ENCODE results near the gene ATXN2.
"Not testable (repeated sequence)": the region's sequence is repeated elsewhere in the genome, so short reads cannot be mapped to it uniquely, and the experiment has no call there.

ATXN2 gene

DNA sequence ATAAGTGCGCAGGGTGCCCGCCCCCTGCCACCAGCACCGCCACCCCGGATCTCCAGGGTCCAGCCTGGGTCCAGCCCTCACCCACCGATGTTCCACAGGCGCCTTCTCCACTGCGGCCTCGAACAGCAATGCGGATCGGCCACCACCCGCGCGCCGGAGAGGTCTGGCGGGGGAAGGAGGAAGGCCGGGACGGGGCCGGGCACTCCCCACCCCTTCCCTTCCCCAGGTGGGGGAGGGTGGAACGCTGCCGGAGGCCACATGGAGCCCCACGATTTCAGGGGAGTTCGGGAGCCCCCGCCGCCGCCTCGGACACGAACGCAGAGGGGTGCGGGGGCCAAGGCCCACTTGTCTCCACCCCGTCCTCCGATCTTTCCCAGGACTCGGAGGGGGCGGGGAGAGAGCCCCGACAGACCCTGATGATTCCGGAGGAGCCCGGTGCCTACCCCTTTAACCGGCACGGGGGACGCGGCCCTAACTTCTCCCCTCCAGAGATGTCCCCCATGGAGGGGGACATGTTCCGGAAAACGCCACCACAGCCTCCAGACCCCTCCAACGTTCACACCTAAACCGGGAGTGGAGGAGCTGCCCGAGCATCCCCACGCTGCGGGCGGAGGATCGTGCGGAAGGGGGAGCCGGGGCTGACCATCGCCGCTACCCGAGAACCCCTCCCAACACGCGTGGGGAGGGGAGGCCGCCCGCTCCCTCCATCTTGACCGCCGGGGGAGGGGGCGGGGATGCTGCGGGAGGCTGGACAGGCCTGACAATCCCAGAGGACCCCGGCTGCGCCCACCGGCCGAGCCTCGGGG is 1.1 kb downstream of the ATXN2 start:
- no peak for DNase-seq

DNA sequence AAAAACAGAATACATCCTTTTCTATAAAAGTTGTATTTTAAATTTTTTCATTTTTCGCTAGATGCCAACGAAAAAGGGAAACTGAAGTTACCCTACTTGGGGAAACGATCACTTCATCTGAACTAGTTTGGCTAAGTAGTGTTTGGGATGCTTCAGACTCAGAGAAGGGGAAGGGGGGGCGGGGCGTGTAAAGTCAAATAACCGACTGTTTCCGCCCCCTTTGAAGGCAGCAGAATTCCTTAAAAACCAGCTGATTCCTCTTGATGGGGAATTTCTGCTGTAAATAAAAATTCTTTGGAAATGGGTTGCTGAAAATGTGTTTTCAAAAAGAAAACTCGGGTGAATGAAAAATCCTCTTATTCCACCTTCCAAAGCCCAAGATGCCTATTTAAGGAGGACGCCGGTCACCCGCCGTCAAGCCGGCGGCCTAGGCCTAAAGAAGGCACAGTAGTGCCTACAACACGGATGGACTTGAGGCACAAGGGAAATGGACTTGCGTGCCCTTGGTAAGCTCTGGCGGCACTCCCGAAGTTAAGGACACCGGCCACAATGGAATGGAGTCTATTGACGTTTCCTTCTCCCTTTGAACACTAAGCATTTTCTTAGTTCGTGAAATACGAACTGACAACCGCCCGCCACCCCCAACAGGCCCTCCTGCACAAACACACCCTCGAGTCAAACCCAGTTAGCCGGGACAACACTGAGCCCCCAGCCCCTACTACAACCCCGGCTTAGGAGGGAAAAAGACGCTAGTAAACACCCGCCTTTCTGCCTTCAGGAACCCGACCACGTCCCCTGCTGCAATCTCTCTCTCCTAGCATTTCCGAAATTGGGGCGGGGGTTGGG is 1.9 kb downstream of the ATXN2 start:
- DNase-seq: peak; percentile 1

DNA sequence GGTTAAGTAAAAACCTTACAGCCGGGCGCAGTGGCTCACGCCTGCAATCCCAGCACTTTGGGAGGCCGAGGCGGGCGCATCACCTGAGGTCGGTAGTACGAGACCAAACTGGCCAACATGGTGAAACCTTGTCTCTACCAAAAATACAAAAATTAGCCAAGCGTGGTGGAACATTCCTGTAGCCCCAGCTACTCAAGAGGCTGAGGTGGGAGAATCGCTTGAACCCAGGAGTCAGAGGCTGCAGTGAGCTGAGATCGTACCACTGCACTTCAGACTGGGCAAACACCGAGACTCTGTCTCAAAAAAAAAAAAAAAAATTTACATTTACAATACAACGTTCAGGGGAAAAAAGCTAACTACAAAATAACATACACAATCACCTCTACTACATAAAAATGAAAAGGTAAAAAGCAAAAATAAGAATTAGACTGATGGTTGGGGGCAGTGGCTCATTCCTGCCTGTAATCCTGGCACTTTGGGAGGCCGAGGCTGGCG is 3.7 kb downstream of the ATXN2 start:
- DNase-seq: not testable (repeated sequence)

DNA sequence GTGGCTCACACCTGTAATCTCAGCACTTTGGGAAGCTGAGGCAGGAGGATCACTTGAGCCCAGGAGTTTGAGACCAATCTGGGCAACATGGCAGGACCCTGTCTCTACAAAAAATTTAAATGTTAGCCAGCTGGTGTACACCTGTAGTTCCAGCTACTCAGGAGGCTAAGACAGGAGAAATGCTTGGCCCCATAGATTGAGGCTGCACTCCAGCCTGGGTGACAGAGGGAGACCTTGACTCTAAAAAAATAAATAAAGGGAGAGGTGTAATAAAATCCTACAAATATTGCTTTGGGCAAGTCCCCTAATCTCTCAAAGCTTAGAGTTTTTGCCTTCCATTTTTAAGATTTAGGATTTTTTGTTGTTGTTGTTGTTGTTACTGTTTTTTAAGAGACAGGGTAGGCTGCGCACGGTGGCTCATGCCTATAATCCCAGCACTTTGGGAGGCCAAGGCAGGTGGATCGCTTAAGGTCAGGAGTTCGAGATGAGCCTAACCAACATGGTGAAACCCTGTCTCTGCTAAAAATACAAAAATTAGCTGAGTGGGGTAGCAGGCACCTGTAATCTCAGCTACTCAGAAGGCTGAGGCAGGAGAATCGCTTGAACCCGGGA is 7.6 kb downstream of the ATXN2 start:
- DNase-seq: not testable (repeated sequence)

DNA sequence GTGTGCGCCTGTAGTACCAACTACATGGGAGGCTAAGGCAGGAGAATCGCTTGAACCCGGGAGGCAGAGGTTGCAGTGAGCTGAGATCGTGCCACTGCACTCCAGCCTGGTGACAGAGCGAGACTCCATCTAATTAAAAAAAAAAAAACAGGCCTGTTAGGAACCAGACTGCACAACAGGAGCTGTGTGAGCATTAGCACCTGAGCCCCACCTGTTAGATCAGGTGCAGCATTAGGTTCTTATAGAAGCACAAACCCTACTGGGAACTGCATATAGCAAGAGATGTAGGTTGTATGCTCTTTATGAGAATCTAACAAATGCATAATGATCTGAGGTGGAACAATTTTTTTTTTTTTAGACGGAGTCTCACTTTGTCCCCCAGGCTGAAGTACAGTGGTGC is 8.6 kb downstream of the ATXN2 start:
- DNase-seq: no peak

DNA sequence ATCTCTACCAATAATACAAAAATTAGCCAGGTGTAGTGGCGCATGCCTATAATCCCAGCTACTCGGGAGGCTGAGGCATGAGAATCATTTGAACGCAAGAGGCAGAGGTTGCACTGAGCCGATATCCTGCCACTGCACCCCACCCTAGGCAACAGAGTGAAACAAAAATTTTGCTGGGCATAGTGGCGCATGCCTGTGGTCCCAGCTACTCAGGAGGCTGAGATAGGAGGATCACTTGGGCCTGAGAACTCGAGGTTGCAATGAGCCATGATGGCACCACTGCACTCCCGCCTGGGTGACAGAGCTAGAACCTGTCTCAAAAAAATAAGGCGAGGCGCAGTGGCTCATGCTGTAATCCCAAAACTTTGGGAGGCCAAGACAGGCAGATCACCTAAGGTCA is 9.5 kb downstream of the ATXN2 start:
- no peak for DNase-seq

DNA sequence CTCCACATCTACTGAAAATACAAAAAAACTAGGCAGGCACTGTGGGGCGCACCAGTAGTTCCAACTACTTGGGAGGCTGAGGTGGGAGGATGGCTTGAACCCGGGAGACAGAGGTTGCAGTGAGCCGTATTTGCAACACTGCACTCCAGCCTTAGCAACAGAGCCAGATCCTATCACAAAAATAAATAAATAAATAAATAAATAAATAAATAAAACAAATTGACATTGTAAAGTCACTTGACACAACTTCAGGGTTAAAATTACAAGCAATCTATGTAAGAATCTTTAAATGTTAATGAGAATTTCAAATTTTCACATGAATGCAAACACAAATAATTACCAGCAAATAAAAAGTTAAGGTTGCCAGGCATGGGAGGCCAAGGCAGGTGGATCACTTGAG is 11.1 kb downstream of the ATXN2 start:
- DNase-seq: no peak

DNA sequence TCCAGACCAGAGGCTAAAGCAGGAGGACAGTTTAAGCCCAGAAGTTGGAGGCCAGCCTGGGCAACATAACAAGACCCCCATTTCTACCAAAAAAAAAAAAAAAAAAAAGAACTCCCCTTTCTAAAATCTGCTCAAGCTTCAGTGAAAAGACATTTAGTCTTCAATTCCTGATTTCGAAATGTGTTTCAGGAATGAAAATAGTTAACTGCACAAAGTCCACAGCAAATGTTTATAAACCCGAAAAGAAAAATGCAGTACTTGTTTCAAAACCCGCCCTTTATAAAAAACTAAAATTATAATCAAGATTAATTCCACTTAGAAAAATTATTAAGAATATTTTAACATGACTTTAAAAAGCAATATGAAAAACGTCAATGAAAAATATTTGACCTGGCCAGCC is 12.1 kb downstream of the ATXN2 start:
- no peak for DNase-seq

DNA sequence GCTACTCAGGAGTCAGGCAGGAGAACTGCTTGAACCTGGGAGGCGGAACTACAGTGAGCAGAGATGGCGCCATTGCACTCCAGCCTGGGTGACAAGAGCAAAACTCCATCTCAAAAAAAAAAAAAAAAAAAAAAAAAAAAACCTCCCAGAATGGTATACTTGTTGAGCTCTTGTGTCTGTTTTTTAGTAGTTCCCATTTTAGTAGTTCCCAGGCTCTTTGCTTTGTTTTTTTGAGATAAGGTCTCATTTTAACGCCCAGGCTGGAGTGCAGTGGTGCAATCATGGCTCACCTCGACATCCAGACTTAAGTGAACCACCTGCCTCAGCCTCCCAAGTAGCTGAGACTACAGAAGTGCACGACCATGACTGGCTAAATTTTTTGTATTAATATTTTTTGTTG is 13.4 kb downstream of the ATXN2 start:
- no peak for DNase-seq

DNA sequence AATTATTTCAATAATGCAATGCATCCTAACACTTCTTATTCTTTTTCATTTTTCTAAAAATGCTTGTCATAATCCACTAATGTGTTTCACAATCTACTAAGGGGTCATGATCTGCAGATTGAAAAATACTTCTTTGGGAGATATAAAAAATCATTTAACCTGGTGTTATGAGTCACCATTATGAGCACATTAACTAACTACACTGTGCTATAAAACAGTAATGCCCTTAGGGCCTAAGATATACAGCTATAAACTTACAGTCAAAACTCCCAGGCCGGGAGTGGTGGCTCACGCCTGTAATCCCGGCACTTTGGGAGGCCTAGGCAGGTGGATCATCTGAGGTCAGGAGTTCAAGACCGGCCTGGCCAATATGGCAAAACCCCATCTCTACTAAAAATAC is 14.2 kb downstream of the ATXN2 start:
- DNase-seq: no peak

DNA sequence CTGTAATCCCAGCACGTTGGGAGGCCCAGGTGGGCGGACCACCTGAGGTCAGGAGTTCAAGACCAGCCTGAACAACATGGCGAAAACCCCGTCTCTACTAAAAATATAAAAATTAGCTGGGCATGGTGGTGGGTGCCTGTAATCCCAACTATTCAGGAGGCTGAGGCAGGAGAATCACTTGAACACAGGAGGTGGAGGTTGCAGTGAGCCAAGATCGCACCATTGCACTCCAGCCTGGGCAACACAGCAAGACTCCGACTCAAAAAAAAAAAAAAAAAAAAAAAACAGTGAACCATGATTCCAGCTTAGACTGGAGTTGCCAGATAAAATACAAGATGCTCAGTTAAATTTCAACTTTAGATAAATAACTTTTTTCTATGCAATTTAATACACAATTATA is 15.6 kb downstream of the ATXN2 start:
- not testable (repeated sequence) for DNase-seq

DNA sequence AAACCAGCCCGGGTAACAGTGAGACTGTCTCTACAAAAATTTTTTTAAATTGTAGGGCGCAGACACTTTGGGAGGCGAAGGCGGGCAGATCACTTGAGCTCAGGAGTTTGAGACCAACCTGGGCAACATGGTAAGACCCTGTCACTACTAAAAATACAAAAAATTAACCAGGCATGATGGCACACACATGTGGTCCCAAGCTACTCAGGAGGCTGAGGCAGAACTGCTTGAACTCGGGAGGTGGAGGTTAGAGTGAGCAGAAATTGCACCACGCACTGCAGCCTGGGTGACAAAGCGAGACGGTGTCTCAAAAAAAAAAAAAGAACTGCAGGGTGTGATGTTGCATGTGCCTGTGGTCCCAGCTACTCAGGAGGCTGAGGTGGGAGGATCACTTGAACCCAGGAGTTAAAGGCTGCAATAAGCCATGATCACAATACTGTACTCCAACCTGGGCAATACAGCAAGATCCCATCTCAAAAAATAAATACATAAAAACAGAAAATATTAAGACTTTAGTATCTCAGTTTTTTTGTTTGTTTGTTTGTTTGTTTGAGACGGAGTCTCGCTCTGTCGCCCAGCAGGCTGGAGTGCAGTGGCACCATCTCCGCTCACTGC is 16.9 kb downstream of the ATXN2 start:
- no peak for DNase-seq

DNA sequence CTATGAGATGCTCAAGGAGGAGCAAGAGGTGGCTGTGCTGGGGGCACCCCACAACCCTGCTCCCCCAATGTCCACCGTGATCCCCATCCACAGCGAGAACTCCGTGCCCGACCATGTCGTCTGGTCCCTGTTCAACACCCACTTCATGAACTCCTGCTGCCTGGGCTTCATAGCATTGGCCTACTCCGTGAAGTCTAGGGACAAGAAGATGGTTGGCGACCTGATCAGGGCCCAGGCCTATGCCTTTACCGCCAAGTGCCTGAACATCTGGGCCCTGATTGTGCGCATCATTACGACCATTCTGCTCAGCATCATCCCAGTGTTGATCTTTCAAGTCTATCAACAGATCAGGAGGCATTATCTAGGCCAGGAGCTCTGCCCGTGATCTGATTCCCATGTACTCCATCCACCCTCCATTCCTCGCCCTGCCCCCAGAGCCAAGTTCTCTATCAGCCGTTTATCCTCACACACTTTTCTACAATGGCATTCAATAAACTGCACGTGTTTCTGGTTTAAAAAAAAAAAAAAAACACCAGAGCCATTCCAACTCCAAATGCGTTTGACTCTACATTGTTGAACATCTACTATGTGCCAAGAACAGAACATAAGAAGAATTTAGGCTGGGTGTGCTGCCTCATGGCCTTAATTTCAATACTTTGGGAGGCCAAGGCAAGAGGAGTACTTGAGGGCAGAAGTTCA is 17.5 kb downstream of the ATXN2 start:
- no peak for DNase-seq

DNA sequence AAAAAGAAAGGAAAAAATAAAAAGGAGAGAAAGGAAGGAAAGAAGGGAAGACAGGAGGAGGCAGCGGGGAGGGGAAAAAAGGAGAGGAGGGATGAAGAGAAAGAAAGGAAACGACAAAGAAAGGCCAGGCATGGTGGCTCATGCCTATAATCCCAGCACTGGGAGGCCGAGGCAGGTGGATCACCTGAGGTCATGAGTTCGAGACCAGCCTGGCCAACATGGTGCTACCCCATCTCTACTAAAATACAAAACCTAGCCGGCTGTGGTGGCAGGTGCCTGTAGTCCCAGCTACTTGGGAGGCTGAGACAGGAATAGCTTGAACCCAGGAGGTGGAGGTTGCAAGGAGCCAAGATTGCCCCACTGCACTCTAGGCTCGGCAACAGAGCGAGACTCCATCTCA is 18.4 kb downstream of the ATXN2 start:
- no peak for DNase-seq

DNA sequence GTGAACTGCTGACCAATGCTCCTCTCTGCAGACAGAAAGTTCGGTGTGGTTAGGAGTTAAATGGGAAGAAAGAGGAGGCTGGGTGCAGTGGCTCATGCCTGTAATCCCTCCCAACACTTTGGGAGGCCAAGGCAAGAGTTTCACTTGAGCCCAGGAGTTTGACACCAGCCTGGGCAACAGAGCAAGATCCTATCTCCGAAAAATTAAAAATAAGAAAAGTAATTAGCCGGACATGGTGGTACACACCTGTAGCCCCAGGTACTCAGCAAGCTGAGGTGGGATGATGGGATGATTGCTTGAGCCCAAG is 19.0 kb downstream of the ATXN2 start:
- no peak for DNase-seq

DNA sequence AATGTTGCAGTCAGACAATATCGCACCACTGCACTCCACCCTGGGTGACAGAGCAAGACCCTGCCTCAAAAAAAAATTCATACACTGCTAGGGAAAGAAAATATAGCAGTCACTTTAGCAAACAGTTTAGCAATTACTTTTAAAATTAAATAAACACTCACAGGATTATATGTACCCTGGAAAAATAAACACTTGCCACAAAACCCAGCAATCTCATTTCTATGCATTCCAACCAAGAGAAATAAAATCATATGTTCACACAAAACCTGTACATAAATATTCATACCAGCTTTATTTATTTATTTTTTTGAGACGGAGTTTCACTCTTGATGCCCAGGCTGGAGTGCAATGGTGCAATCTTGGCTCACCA is 20.2 kb downstream of the ATXN2 start:
- no peak for DNase-seq

DNA sequence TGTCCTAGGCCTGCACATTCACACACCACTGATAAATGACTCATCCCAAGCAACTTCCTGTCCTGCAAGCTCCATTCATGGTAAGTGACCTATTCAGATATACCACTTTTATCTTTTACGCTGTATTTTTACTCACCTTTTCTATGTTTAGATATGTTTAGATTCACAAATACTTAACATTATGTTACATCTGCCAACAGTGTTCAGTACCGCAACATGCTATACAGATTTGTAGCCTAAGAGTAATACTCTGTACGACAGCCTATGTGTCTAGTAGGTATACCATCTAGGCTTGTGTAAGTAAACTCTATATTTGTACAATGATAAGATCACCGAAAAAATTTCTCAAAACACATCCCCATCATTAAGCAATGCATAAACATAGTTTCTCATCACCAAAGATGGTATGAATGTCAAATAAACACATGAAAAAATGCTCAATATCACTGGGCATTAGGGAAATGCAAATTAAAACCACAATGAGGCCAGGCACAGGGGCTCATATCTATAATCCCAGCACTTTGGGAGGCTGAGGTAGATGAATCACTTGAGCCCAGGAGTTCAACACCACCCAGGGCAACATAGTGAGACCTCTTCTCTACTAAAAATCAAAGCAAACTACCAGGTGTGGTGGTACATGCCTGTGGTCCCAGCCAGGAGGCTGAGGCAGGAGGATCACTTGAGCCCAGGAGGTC is 20.7 kb downstream of the ATXN2 start:
- no peak for DNase-seq

DNA sequence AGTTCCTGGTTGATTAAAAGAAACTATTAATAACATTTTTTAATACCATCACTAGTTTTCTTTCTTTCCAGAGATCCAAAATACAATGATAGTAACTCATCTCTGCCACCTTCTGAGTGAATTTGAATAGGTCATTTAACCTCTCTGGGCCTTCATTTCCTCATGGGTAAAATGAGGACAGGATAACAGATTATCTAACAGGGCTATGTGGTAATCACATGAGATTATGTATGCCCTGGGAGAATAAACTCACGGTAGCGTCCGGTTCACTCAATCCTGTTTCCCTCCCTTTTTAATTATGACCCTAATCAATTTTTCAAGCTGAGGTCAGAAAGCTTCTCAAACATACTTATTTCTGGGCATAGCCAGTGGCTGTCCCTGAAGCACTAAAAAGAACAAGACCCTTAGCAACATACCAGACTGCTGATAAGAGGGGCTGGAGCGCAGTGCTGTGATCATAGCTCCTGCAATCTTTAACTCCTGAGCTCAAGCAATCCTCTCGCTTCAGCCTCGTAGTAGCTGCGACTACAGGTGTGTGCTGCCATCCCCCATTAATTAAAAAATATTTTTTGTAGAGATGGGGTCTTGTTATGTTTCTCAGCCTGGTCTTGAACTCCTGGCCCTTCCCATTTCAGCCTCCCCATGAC is 24.2 kb downstream of the ATXN2 start:
- no peak for DNase-seq

DNA sequence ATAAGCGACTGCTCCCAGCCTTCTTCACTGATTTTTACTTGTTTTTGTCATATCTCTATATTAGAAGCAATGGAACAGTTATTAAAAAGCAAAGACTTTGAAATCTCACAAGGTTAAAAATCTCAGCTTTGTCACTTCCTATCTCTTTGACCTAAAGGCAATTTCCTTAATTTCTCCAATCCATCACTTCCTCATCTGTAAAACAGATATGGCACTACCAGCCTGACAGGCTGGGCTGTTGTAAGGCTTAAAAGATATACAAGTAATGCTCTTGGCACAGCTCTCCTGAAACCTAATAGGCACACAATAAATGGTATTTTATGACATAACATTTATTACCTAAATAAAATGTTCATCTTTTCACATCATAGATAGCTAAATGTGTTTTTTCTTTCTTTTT is 25.6 kb downstream of the ATXN2 start:
- DNase-seq: no peak

DNA sequence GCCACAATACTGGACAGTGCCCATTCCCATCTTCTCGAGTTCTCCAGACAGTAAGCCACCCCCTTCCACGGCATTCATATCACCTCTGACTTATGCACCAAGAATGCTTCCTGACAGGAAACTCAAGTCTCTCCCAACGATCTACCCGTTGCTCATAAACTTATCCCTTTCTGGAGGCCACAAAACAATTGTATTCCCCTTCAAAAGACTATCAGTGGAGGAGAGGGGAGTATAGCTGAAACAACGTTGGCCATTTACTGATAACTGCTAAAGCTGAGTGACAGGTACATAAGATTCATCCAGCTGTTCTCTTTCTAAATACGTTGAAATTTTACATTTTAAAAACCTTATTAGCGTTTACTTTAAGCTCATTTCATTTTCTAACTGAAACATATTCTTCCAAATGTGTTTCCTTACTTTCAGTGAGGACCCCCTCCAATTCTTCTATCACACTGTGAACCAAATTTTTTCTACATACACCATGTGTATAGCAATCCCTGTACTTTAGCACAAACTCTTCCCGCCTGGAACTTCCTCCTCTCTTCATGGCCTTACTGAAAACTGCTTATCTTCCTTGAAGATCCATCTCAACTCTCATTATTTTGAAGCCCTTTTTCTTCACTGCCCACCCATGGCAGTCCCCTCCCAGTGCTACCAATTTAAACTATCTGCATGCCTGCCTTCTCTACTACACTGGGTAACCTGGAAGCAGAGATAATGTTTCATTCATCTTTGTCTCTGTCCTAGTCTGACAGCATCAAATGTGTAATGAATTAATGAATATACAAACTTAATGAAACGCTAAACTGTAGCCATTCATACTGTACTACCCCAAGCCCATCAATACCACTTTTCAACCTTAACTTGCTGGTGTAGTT is 28.8 kb downstream of the ATXN2 start:
- DNase-seq: no peak
